Heart right ventricle (tissue), 16 donors: ENCODE results near the gene CCDC116. TPM values are rescaled to one million over a fixed set of nuclear protein-coding genes. Genes with fewer than 3 reads are reported as not detected.

Source experiments
- ATAC-seq, 8 donors: fragments of 200-7000 bp; cut with Tn5 transposase; one replicate each; pipeline ENCODE4 v1.9.1; 2020; ENCODE audit warnings: mild to moderate bottlenecking in 8 of 8, moderate library complexity in 8 of 8, moderate number of reproducible peaks in 1 of 8
- DNase-seq, 2 donors: peaks; one replicate each; pipeline ENCODE4 v3.0.0-alpha.2; 2020
- H3K27ac ChIP-seq, 10 donors: fragments of 200-600 bp; sonication (generic) in 2 of 10; one replicate each; pipeline versions ENCODE4 v1.5.0 to v1.8.0; 2020 to 2022; ENCODE audit warnings: mild to moderate bottlenecking in 3 of 10
- H3K27me3 ChIP-seq, 7 donors: fragments of 200-600 bp; one replicate each; pipeline ENCODE4 v1.8.0; 2021 to 2022; ENCODE audit warnings: mild to moderate bottlenecking in 2 of 7
- H3K36me3 ChIP-seq, 9 donors: fragments of 200-600 bp; sonication (generic) in 1 of 9; one replicate each; pipeline versions ENCODE4 v1.5.0 to v1.8.0; 2020 to 2022; ENCODE audit warnings: mild to moderate bottlenecking in 2 of 9
- H3K4me1 ChIP-seq, 9 donors: fragments of 200-600 bp; sonication (generic) in 1 of 9; one replicate each; pipeline versions ENCODE4 v1.5.0 to v1.8.0; 2020 to 2022; ENCODE audit warnings: mild to moderate bottlenecking in 4 of 9
- H3K4me3 ChIP-seq, 10 donors: fragments of 200-600 bp; sonication (generic) in 2 of 10; one replicate each; pipeline versions ENCODE4 v1.5.0 to v1.8.0; 2020 to 2022; ENCODE audit warnings: mild to moderate bottlenecking in 7 of 10, moderate library complexity in 2 of 10
- H3K9me3 ChIP-seq, 11 donors: fragments of 200-600 bp in 10 of 11; sonication (generic) in 2 of 11; one replicate each; pipeline versions ENCODE4 v1.5.0 to v1.8.0; 2013 to 2022; ENCODE audit warnings: mild to moderate bottlenecking in 2 of 11, control low read depth in 1 of 11, moderate library complexity in 1 of 11
- WGBS, 2 donors: extraction: QIAGEN DNeasy Blood & Tissue Kit; methylation state at CpG; one replicate each; pipeline ENCODE4 v1.1.7; 2013; ENCODE audit warnings: inconsistent platforms in 1 of 2; 5-methylcytosine and 5-hydroxymethylcytosine counted together
- intact Hi-C, 10 donors: fragments of 100-400 bp; cut with DNase I; formaldehyde crosslinking; loops; one replicate each; pipeline versions ENCODE4 v1.11.1 to v1.14.2; 2022
- polyA plus RNA-seq, 2 donors: library from polyadenylated mRNA; stranded (reverse); fragments of 200-250 nt; gene quantifications; one replicate each; pipeline ENCODE4 v1.2.3, GENCODE V29; 2013
- total RNA-seq, 10 donors: library from RNA; stranded (reverse); fragmentation: NEBNext Ultra II Directional in 3 of 10; extraction: Animal tissue kit (Norgen Biotek cat#: 25700) in 3 of 10; gene quantifications; one replicate each; pipeline versions ENCODE4 v1.2.1 to v1.2.4, GENCODE V29; 2021 to 2023
- TF ChIP-seq, protein P1 (sequence below), 9 donors: fragments of 200-600 bp; sonication (generic) in 2 of 9; IDR thresholded peaks; one replicate each; pipeline versions ENCODE4 v1.5.0 to v1.8.0; 2021 to 2022; ENCODE audit warnings: antibody characterized with exemption in 9 of 9, mild to moderate bottlenecking in 5 of 9, moderate library complexity in 1 of 9
- donor health status: Arrhythmogenic right ventricular cardiomyopathy.
- donor health status: ischemic (EF 13 %, LVEDD 7.1; RV severe dilation, severe dysfunction).
- donor health status: healthy with polysubstance abuse.
- donor health status: DM: no; HTN: yes; CAD: no.
- donor health status: DM: no; HTN: no; CAD: no.
- donor health status: ischemic (EF 25% LVEDD 6.9; RV normal size, moderate dysfunction).
- donor health status: ischemic (EF 25% LVEDD 5.7; RV mildly dilated, moderate dysfunction).
- donor health status: healthy.
- donor health status: DM: yes; HTN: yes; CAD: no.
- donor health status: Ischemic cardiomyopathy.
- donor health status: ischemic (EF 35%, LVEDD 5.7; RV mildly dilated, moderate dysfunction).
- donor health status: nonischemic (EF 11% LVEDD 7.7; RV severe dilation, severe dysfunction).
- donor health status: DM: yes; HTN: yes; CAD: no.
- donor health status: PGD.
- donor health status: ischemic (EF 29% LVEDD 5.4; RV normal size, mild dysfunction).
- donor health status: nonischemic (EF 23%, LVEDD 6.1; RV moderate dilation, normal function).

Gene CCDC116
- total and polyA plus RNA-seq, 12 donors: 0.11 to 1.2 (median 0.28) TPM; not detected in 4

- TF ChIP-seq, protein P1, sequence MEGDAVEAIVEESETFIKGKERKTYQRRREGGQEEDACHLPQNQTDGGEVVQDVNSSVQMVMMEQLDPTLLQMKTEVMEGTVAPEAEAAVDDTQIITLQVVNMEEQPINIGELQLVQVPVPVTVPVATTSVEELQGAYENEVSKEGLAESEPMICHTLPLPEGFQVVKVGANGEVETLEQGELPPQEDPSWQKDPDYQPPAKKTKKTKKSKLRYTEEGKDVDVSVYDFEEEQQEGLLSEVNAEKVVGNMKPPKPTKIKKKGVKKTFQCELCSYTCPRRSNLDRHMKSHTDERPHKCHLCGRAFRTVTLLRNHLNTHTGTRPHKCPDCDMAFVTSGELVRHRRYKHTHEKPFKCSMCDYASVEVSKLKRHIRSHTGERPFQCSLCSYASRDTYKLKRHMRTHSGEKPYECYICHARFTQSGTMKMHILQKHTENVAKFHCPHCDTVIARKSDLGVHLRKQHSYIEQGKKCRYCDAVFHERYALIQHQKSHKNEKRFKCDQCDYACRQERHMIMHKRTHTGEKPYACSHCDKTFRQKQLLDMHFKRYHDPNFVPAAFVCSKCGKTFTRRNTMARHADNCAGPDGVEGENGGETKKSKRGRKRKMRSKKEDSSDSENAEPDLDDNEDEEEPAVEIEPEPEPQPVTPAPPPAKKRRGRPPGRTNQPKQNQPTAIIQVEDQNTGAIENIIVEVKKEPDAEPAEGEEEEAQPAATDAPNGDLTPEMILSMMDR (IDR thresholded peaks at IDR 0.05): no peak
- Histone ChIP-seq H3K27me3 (no peaks in the 10 kb centered on the region), H3K36me3 (peaks cover 0 to 18% (median 0%) of the 10 kb centered on the region in 9 donors), H3K27ac (no peak overlapping the region), H3K9me3 (no peaks in the 10 kb centered on the region), H3K4me3 (no peak overlapping the region), H3K4me1 (peaks cover 0 to 24% (median 15%) of the 10 kb centered on the region in 9 donors)
- ATAC-seq (no peak), DNase-seq (no peak)
- intact Hi-C loops: no loop called here
- WGBS, 2 donors: 94 to 98% methylated on average over 4 of the region's 4 CpGs
Measured at GRCh38 chr22:21631025-21631424, 1.5 kb upstream of the CCDC116 start.

DNA sequence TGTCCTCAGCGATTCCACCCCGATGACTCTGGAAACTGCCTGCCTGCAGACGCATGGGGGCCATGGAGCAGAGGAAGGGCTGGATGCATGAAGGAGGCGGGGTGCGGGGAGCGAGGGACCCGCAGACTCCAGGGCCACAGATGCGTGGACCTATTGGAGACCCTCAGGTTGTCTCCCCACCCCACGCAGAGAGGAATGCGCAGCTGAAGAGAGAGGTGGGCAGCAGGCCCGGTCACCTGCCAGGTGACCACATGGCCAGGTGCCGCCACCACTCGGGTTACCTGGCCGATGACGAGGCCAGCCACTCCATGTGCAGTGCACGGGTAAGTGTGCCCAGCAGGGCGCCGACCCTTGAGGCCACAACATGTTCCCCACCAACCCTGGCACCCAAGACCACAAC lies 371 bp downstream of the CCDC116 start:
- 87 to 96% methylated on average over 18 of the region's 18 CpGs for WGBS, 2 donors
- no peak for ATAC-seq
- Histone ChIP-seq H3K36me3 (peaks cover 0 to 6% (median 0%) of the 10 kb centered on the region in 9 donors), H3K27me3 (no peaks in the 10 kb centered on the region), H3K4me3 (no peak overlapping the region), H3K27ac (no peak overlapping the region), H3K9me3 (no peaks in the 10 kb centered on the region), H3K4me1 (peaks cover 0 to 20% (median 12%) of the 10 kb centered on the region in 9 donors)
- intact Hi-C loops: no loop called here
- DNase-seq: no peak
- TF ChIP-seq, protein P1 (IDR thresholded peaks at IDR 0.05): no peak

DNA sequence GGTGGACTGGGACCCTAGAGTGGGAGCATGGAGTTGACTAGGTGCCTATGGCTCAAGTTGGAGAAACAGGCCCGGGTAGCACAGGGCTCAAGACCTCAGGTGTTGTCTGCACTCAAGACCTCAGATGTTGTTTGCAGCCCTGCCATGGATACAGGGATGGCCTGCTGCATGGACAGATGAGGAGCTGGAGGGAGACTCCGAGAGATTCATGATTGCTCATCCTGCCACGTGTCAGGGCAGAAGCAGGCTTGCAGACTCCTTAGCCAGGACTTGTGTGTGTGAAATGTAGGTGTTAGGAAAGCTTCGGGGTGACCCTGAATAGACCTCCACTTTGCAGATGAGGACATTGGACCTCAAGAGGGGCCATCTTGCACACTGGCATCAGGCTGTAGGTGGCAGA lies 921 bp downstream of the CCDC116 start:
- WGBS, 2 donors: 91 to 97% methylated on average over 4 of the region's 4 CpGs

GRCh38 chr22:21634081-21634480 lies 1.5 kb downstream of the CCDC116 start:
- Histone ChIP-seq H3K27me3 (no peaks in the 10 kb centered on the region), H3K4me3 (no peak overlapping the region), H3K27ac (no peak overlapping the region), H3K9me3 (no peaks in the 10 kb centered on the region), H3K4me1 (peaks cover 0 to 12% (median 8%) of the 10 kb centered on the region in 9 donors), H3K36me3 (no peaks in the 10 kb centered on the region)
- TF ChIP-seq, protein P1 (IDR thresholded peaks at IDR 0.05): no peak
- ATAC-seq (no peak), DNase-seq (no peak)
- intact Hi-C loops: no loop called here
- 95 to 98% methylated on average over 16 of the region's 16 CpGs for WGBS, 2 donors

More for the DNA sequence above, 921 bp downstream of the CCDC116 start:
- Histone ChIP-seq H3K27me3 (no peaks in the 10 kb centered on the region), H3K4me3 (no peak overlapping the region), H3K4me1 (peaks cover 0 to 16% (median 12%) of the 10 kb centered on the region in 9 donors), H3K27ac (no peak overlapping the region), H3K9me3 (no peaks in the 10 kb centered on the region), H3K36me3 (peaks cover 0 to under 1% (median 0%) of the 10 kb centered on the region in 9 donors)
- ATAC-seq (no peak), DNase-seq (no peak)
- intact Hi-C loops: no loop called here
- TF ChIP-seq, protein P1 (IDR thresholded peaks at IDR 0.05): no peak
